HFFc6 (cell line): Measurements from ENCODE around the gene PSMG4. TPM values are rescaled to one million over a fixed set of nuclear protein-coding genes. Genes with fewer than 3 reads are reported as not detected.

Source experiments
- DNase-seq: peaks from one replicate; pipeline ENCODE4 v3.0.0-alpha.2; 2018
- H3K27ac Mint-ChIP-seq: 2 replicates; pipeline ENCODE4 v1.8.0; 2020; ENCODE audit warnings: mild to moderate bottlenecking, mixed read lengths
- H3K27me3 Mint-ChIP-seq: 2 replicates; pipeline ENCODE4 v1.8.0; 2021; ENCODE audit warnings: mild to moderate bottlenecking, moderate library complexity, mixed read lengths; ENCODE audit not compliant: insufficient read depth
- H3K36me3 Mint-ChIP-seq: 2 replicates; pipeline ENCODE4 v1.8.0; 2021; ENCODE audit warnings: low read depth, mixed read lengths
- H3K4me1 Mint-ChIP-seq: 2 replicates; pipeline ENCODE4 v1.8.0; 2020; ENCODE audit warnings: low read depth, mixed read lengths
- H3K4me3 Mint-ChIP-seq: 2 replicates; pipeline ENCODE4 v1.8.0; 2020; ENCODE audit warnings: mild to moderate bottlenecking, moderate library complexity, mixed read lengths
- H3K9me3 Mint-ChIP-seq: 2 replicates; pipeline ENCODE4 v1.8.0; 2020; ENCODE audit warnings: mild to moderate bottlenecking, mixed read lengths
- CTCF ChIP-seq: fragments of 200-600 bp; sonication (generic); IDR thresholded peaks from 2 replicates; pipeline ENCODE4 v1.5.0; 2021; ENCODE audit warnings: antibody characterized with exemption, mild to moderate bottlenecking
- total RNA-seq, 6 experiments: library from RNA; stranded (reverse); fragmentation: NEBNext Ultra II Directional; extraction: Animal tissue kit (Norgen Biotek cat#: 25700); gene quantifications; 2 replicates in 1 of 6; 3 replicates in 5 of 6; pipeline ENCODE4 v1.2.3, GENCODE V29; 2021

The PSMG4 gene
- total RNA-seq, 6 experiments from 2014 or later = 14.9 to 20.1 (median 17.6) TPM

DNA sequence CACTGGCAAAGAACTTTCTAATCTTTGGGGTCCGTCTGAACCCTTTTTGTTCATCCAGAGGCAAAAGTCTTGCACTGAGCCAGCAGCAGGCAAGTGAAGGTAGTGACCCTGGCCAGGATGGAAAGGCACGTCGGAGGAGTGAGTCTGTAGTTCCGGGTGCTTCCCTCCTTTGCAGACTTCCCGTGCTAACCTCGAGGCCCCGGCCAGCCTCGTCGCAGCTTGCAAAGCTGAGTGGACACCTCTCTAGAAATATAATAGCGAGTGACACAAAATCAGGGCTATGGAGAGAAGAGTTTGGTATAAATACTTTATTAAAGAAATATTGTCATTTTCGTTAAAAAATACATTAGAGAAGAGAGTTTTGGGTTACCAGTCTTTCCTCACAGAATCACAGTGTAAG, 9.9 kb downstream of the PSMG4 start:
- no peak overlapping the region for H3K27ac Mint-ChIP-seq
- H3K27me3 Mint-ChIP-seq = no peaks in the 10 kb centered on the region; the same call in 1 of the 2 replicates
- no peak for TF ChIP-seq CTCF
- no peaks in the 10 kb centered on the region for H3K9me3 Mint-ChIP-seq
- no peaks in the 10 kb centered on the region for H3K4me1 Mint-ChIP-seq
- DNase-seq = no peak
- no peak overlapping the region for H3K4me3 Mint-ChIP-seq
- peaks cover 16% of the 10 kb centered on the region for H3K36me3 Mint-ChIP-seq

DNA sequence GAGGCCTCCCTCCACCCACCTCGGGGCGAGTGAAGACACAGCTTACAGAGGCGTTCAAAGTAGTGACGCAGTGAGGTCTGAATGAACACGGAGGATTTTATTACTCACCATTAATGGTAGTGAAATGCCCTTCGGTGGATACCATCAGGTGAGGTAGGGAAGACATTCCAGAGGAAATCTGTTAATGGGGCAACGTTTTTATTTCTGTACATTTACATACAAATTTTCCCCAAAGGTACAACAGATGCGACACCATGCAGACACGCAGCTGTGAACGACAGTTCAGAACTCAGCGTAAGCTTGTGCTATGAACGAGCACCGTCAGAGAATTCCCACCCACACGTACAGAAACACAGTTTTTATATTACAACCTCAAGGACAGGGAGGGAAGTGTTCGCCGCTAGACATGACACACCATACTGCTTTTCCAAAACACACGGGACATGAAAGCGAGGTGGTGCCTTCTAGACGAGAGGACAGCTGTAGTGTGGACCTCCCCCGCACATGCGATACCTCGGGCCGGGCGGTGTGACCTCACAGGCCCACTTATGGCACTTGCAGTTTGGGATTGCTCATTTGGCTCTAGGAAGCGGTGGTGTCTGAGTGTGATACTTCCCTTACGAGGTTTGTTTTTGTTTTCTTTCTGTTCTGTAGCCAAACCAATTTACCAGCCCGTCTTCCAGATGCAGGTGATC, 10.7 kb downstream of the PSMG4 start:
- H3K9me3 Mint-ChIP-seq = no peaks in the 10 kb centered on the region
- no peak overlapping the region for H3K27ac Mint-ChIP-seq
- no peak for DNase-seq
- H3K36me3 Mint-ChIP-seq = peaks cover 16% of the 10 kb centered on the region
- no peaks in the 10 kb centered on the region for H3K4me1 Mint-ChIP-seq
- no peak overlapping the region for H3K4me3 Mint-ChIP-seq
- no peak for TF ChIP-seq CTCF
- H3K27me3 Mint-ChIP-seq = no peaks in the 10 kb centered on the region; the same call in 1 of the 2 replicates

GRCh38 chr6:3270258-3270657, 11.5 kb downstream of the PSMG4 start:
- peaks cover 16% of the 10 kb centered on the region for H3K36me3 Mint-ChIP-seq
- no peak overlapping the region for H3K4me3 Mint-ChIP-seq
- H3K27ac Mint-ChIP-seq = no peak overlapping the region
- no peaks in the 10 kb centered on the region for H3K9me3 Mint-ChIP-seq
- no peaks in the 10 kb centered on the region for H3K4me1 Mint-ChIP-seq
- H3K27me3 Mint-ChIP-seq = no peaks in the 10 kb centered on the region
- DNase-seq = no peak
- TF ChIP-seq CTCF = no peak

GRCh38 chr6:3271756-3272155, 13.0 kb downstream of the PSMG4 start:
- no peaks in the 10 kb centered on the region for H3K4me1 Mint-ChIP-seq
- H3K36me3 Mint-ChIP-seq = peaks cover 13% of the 10 kb centered on the region
- no peak overlapping the region for H3K27ac Mint-ChIP-seq
- no peak for DNase-seq
- no peaks in the 10 kb centered on the region for H3K9me3 Mint-ChIP-seq
- TF ChIP-seq CTCF = no peak
- no peak overlapping the region for H3K4me3 Mint-ChIP-seq
- no peaks in the 10 kb centered on the region for H3K27me3 Mint-ChIP-seq

- no peak for DNase-seq
- H3K4me1 Mint-ChIP-seq = no peaks in the 10 kb centered on the region
- no peak for TF ChIP-seq CTCF
- H3K27ac Mint-ChIP-seq = no peak overlapping the region
- H3K4me3 Mint-ChIP-seq = no peak overlapping the region
- no peaks in the 10 kb centered on the region for H3K9me3 Mint-ChIP-seq
- no peaks in the 10 kb centered on the region for H3K27me3 Mint-ChIP-seq
- H3K36me3 Mint-ChIP-seq = peaks cover 13% of the 10 kb centered on the region
Observed at GRCh38 chr6:3272911-3273547, 14.3 kb downstream of the PSMG4 start.
